ENCODE results near the gene MGMT.

Gene MGMT

DNA sequence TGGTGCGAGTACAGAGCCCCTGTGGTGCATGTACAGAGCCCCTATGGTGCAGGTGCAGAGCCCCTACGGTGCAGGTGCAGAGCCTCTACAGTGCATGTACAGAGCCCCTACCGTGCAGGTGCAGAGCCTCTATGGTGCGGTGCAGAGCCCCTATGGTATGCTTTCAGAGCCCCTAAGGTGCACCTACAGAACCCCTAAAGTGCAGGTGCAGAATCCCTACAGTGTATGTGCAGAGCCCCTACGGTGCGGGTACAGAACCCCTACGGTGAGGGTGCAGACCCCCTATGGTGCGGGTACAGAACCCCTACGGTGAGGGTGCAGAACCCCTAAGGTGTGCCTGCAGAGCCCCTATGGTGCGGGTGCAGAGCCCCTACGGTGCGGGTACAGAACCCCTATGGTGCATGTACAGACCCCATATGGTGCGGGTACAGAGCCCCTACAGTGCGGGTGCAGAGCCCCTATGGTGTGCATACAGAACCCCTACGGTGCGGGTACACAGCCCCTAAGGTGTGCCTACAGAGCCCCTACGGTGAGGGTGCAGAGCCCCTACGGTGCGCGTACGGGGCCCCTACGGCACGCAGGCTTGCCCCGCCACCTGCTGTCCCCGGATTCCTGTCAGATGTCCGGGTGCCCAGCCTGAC, 53.5 kb downstream of the MGMT start:
- in situ Hi-C loops (cut with HindIII; ENCODE audit: low sequenced_read_pairs) = no loop called here
- no peak overlapping the region for H3K4me3 ChIP-seq (ENCODE audit: low read depth, low read length)
- DNase-seq (ENCODE audit: low read depth) = no peak
- TF ChIP-seq CTCF (IDR thresholded peaks at IDR 0.05; ENCODE audit: low read depth, low read length, missing control alignments) = no peak

DNA sequence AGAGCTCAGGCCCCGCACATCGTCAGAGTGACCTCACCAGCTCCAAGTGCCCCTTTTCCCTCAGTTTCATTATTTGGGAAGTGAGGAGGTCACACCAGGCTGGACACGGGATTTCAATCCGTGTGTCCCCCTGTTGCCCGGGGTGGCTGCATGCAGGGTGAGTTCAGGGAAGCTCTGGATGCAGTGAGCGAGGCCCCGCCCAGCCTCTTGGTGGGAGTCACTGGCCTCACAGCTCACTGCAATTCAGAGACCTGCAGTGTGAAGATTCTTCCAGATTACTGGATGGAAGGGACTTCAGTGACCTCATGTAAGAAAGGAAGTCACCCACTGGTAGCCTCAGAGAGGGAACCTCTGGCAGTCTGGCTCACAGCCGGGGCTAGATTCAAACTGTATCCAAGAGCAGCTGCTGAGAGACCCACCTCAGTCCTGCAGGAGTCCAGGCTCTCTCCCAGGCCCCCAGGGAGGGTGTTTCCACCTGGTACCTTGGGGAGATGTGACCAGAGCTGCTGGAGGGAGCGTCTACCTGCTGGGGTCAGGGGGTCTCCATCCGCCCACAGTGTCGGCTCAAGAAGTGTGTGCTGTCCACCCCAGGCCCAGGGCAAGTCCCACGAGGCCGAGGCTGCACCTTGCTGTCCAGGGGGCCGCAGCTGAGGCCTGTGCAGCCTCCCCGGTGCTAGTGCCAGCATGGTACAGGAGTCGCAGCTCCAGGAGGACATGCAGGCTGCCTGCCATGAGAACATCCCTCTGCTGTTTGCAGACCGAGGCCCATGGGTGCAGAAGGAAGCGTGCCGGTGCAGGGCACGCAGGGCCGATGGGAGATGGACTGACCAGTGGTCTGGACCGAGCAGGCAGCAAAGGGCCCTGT, 54.4 kb downstream of the MGMT start:
- DNase-seq (ENCODE audit: low read depth) = no peak
- no peak overlapping the region for H3K4me3 ChIP-seq (ENCODE audit: low read depth, low read length)
- in situ Hi-C loops (cut with HindIII; ENCODE audit: low sequenced_read_pairs) = no loop called here
- TF ChIP-seq CTCF (IDR thresholded peaks at IDR 0.05; ENCODE audit: low read depth, low read length, missing control alignments) = no peak

DNA sequence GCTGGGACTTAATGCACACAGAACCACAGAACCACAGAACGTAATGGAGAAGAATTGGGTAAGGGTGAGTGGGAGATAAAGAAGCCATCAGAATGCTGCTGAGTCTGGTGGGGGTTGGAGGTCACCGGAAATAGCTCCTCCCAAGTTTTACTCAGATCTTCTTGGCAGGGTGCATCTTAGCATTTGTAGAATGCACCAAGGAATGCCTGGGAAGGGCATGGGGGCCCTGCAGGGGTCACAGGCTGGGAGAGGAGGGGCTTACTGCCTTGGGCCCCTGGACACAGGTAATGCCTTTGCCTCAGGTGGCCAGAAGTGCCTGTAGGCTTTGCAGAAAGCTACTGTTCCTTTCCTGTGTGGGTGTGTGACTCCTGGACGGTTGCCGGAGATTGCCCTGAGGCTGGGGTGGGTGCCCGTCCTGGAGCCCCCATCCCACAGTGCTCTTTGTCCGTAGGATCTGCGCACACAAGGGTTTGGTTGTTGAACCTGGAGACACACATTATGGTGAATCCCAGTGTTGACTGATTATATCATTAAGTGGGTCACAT, 55.1 kb downstream of the MGMT start:
- TF ChIP-seq CTCF (IDR thresholded peaks at IDR 0.05; ENCODE audit: low read depth, low read length, missing control alignments) = no peak
- H3K4me3 ChIP-seq (ENCODE audit: low read depth, low read length) = no peak overlapping the region
- in situ Hi-C loops (cut with HindIII; ENCODE audit: low sequenced_read_pairs) = no loop called here
- no peak for DNase-seq (ENCODE audit: low read depth)

- no peak for TF ChIP-seq CTCF (IDR thresholded peaks at IDR 0.05; ENCODE audit: low read depth, low read length, missing control alignments)
- no peak overlapping the region for H3K4me3 ChIP-seq (ENCODE audit: low read depth, low read length)
- in situ Hi-C loops (cut with HindIII; ENCODE audit: low sequenced_read_pairs) = no loop called here
- DNase-seq (ENCODE audit: low read depth) = no peak
Measured at GRCh38 chr10:129523031-129523722, 56.1 kb downstream of the MGMT start.

- DNase-seq (ENCODE audit: low read depth) = no peak
- TF ChIP-seq CTCF (IDR thresholded peaks at IDR 0.05; ENCODE audit: low read depth, low read length, missing control alignments) = no peak
- no peak overlapping the region for H3K4me3 ChIP-seq (ENCODE audit: low read depth, low read length)
- in situ Hi-C loops (cut with HindIII; ENCODE audit: low sequenced_read_pairs) = no loop called here
Measured at GRCh38 chr10:129523723-129524316, 56.8 kb downstream of the MGMT start.

DNA sequence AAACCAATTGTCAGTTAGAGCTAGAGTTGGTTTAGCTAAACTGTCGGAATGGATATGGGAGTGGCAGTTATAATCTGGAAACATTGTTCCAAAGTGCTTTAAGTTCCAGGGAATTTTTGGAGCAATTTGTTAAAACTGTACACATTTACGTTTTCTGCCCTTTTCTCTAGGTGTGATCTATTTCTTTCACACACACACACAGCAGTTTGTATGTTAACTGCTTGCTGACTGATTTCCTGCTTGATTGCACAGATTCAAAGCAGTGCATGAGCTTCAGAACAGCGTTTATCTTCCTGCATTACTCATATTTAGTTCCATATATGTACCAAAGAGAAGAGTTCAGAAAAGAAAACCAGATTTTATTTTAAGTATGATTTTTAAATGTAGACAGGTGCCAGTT, 57.9 kb downstream of the MGMT start:
- no peak overlapping the region for H3K4me3 ChIP-seq (ENCODE audit: low read depth, low read length)
- in situ Hi-C loops (cut with HindIII; ENCODE audit: low sequenced_read_pairs) = no loop called here
- no peak for DNase-seq (ENCODE audit: low read depth)
- TF ChIP-seq CTCF (IDR thresholded peaks at IDR 0.05; ENCODE audit: low read depth, low read length, missing control alignments) = no peak
